ENCODE data around the gene OR2V1. TPM values are rescaled to one million over a fixed set of nuclear protein-coding genes. Genes with fewer than 3 reads are reported as not detected.
"Not testable (repeated sequence)": the region's sequence is repeated elsewhere in the genome, so short reads cannot be mapped to it uniquely, and the experiment has no call there.

OR2V1 gene
- total RNA-seq, 1 experiment from 2014 or later, result not detected

DNA sequence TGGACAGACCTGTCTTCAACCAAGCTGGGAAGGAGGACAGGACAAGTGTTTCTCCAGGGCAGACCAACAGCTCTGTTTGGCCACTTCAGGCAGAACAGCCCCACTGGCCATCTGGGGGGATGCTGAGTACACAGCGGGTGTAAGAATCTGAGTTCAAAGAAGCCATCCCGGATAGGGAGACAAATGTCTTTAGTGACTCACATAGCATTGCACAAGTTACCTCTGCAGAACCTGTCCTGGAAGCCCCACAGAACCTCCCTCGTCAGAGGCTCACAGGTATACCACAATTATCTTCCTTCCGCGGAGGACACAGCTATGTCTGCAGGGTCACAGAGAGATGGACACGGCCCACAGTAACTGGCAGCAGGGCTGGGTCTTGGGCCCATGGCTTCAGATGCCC, 18.4 kb upstream of the OR2V1 start:
- Histone ChIP-seq H3K79me2 (ENCODE audit: insufficient read depth, low read length) (no peaks in the 10 kb centered on the region), H3K4me2 (ENCODE audit: low read length) (no peak overlapping the region), H4K20me1 (ENCODE audit: insufficient read depth) (no peaks in the 10 kb centered on the region), H3K4me1 (ENCODE audit: control insufficient read depth in 1 of 2, insufficient read depth in 2 of 2, low read length in 2 of 2) (no peaks in the 10 kb centered on the region), H3K36me3 (ENCODE audit: control insufficient read depth in 1 of 2, insufficient read depth in 2 of 2, low read length in 2 of 2) (no peaks in the 10 kb centered on the region), H3K9me2 (ENCODE audit: insufficient read depth) (no peaks in the 10 kb centered on the region), H3K9me3 (ENCODE audit: control insufficient read depth in 1 of 2, insufficient read depth in 1 of 2, low read depth in 1 of 2, low read length in 2 of 2) (0 out of 4 replicates have a peak, but pooled peaks cover 0 to 3% of the 10 kb centered on the region in 2 experiments), H2AFZ (ENCODE audit: low read depth, low read length, poor library complexity, severe bottlenecking) (no peak overlapping the region), H3K4me3 (replicated peaks in 1 of 2; ENCODE audit: low read depth in 1 of 2, low read length in 2 of 2) (no peak overlapping the region), H3K27ac (ENCODE audit: low read depth, low read length) (no peak overlapping the region), H3K9ac (ENCODE audit: low read length) (no peak overlapping the region), H3K27me3 (ENCODE audit: insufficient read depth, low read length) (no peaks in the 10 kb centered on the region)
- ChIA-PET CTCF (no interaction called here), POLR2A (no interaction called here), RAD21 (ENCODE audit: low non-redundant PET in 1 of 2, low total read pairs in 2 of 2, uncharacterized antibody in 2 of 2, unreplicated experiment in 2 of 2) (no interaction called here)
- no peak for TF ChIP-seq SP1 (IDR thresholded peaks at IDR 0.05; ENCODE audit: low read depth)
- no peak for TF ChIP-seq EGR1 (IDR thresholded peaks at IDR 0.05; ENCODE audit: low read depth)
- TF ChIP-seq YY1 (IDR thresholded peaks at IDR 0.05; ENCODE audit: extremely low read depth, insufficient replicate concordance, low read depth, low read length), result no peak
- TF ChIP-seq, protein P1, sequence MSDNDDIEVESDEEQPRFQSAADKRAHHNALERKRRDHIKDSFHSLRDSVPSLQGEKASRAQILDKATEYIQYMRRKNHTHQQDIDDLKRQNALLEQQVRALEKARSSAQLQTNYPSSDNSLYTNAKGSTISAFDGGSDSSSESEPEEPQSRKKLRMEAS (IDR thresholded peaks at IDR 0.05), result no peak
- TF ChIP-seq POLR2AphosphoS5 (IDR thresholded peaks at IDR 0.05; ENCODE audit: low read depth, low read length), result no peak
- TF ChIP-seq, protein P2, sequence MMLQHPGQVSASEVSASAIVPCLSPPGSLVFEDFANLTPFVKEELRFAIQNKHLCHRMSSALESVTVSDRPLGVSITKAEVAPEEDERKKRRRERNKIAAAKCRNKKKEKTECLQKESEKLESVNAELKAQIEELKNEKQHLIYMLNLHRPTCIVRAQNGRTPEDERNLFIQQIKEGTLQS (IDR thresholded peaks at IDR 0.05), result no peak
- no peak for TF ChIP-seq ZFX (IDR thresholded peaks at IDR 0.05)
- no peak for TF ChIP-seq RAD21 (IDR thresholded peaks at IDR 0.05; ENCODE audit: low read depth)
- no peak for DNase-seq (ENCODE audit: low read depth, low spot score)
- no TSS peak for BruUV-seq (replicated peaks)
- no peak for ATAC-seq
- intact Hi-C loops (cut with micrococcal nuclease), result no loop called here

DNA sequence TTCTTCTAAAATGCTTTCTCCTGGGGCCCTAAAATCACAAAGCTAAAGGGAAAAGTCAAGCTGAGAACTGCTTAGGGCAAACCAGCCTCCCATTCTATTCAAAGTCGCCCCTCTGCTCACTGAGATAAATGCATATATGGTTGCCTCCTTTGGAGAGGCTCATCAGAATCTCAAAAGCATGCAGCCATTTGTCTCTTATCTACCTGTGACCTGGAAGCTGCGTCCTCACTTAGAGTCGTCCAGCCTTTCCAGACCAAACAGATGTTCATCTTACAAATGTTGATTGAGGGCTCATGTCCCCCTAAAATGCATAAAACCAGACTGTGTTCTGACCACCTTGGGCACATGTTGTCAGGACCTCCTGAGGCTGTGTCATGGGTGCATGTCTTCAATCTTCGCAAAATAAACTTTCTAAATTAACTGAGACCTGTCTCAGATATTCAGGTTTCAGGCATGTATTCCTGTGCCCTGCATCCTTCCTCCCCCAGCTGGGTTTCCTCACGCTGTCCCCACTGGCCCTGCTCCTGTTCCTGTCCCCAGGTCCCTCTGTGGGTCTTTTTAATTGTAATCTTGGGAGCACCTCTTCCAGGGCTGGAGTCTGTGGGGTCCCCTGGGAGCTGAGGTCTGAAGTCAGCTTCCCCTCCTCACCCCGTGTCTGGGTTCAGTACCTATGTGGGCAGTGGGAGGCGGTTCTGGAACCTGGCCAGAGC, 16.1 kb upstream of the OR2V1 start, which contains the start of gene OR2V2:
TSS of gene OR2V2 (plus strand) at position 660 of the 710 bp plus-strand sequence. CDS start 7,357 bp downstream, outside the sequence.
- H3K4me1 ChIP-seq (ENCODE audit: control insufficient read depth in 1 of 2, insufficient read depth in 2 of 2, low read length in 2 of 2); ATAC-seq; BruUV-seq (replicated peaks); H4K20me1 ChIP-seq (ENCODE audit: insufficient read depth); H2AFZ ChIP-seq (ENCODE audit: low read depth, low read length, poor library complexity, severe bottlenecking); intact Hi-C loops (cut with micrococcal nuclease); H3K9ac ChIP-seq (ENCODE audit: low read length); POLR2A ChIA-PET; DNase-seq (ENCODE audit: low read depth, low spot score); H3K27me3 ChIP-seq (ENCODE audit: insufficient read depth, low read length); H3K27ac ChIP-seq (ENCODE audit: low read depth, low read length); H3K4me3 ChIP-seq (replicated peaks in 1 of 2; ENCODE audit: low read depth in 1 of 2, low read length in 2 of 2); H3K4me2 ChIP-seq (ENCODE audit: low read length); H3K9me2 ChIP-seq (ENCODE audit: insufficient read depth); H3K36me3 ChIP-seq (ENCODE audit: control insufficient read depth in 1 of 2, insufficient read depth in 2 of 2, low read length in 2 of 2); RAD21 ChIA-PET (ENCODE audit: low non-redundant PET in 1 of 2, low total read pairs in 2 of 2, uncharacterized antibody in 2 of 2, unreplicated experiment in 2 of 2); H3K9me3 ChIP-seq (ENCODE audit: control insufficient read depth in 1 of 2, insufficient read depth in 1 of 2, low read depth in 1 of 2, low read length in 2 of 2); H3K79me2 ChIP-seq (ENCODE audit: insufficient read depth, low read length); CTCF ChIA-PET: not testable (repeated sequence)
